Natural killer cell (primary cell): ENCODE results near the gene PXDC1. TPM values are rescaled to one million over a fixed set of nuclear protein-coding genes. Genes with fewer than 3 reads are reported as not detected.

Experiments
- ATAC-seq, 3 donors: fragments of 150-1000 bp in 2 of 3; fragments of 200-7000 bp in 1 of 3; cut with Tn5 transposase; 1 replicate in 1 of 3; 2 replicates in 2 of 3; pipeline ENCODE4 v1.10.0; 2021; ENCODE audit warnings: mild to moderate bottlenecking in 2 of 3, moderate library complexity in 2 of 3
- DNase-seq, 2 donors: peaks; one replicate each; pipeline versions ENCODE4 v3.0.0 to v3.0.0-alpha.2; 2013 to 2021; ENCODE audit warnings: mixed read lengths in 1 of 2
- H3K27ac ChIP-seq: one replicate; pipeline ENCODE4 v1.5.1; 2013; ENCODE audit warnings: mild to moderate bottlenecking, low read length
- H3K27me3 ChIP-seq: one replicate; pipeline ENCODE4 v1.6.1; 2013; ENCODE audit warnings: low read length; ENCODE audit not compliant: control insufficient read depth, insufficient read depth
- H3K36me3 ChIP-seq: one replicate; pipeline ENCODE4 v1.6.1; 2013; ENCODE audit warnings: low read length; ENCODE audit not compliant: control insufficient read depth, insufficient read depth
- H3K4me1 ChIP-seq: one replicate; pipeline ENCODE4 v1.6.1; 2013; ENCODE audit warnings: low read length; ENCODE audit not compliant: control insufficient read depth, insufficient read depth
- H3K4me3 ChIP-seq: one replicate; pipeline ENCODE4 v1.5.1; 2013; ENCODE audit warnings: low read length
- H3K9me3 ChIP-seq: one replicate; pipeline ENCODE4 v1.6.1; 2013; ENCODE audit warnings: low read length; ENCODE audit not compliant: control insufficient read depth, insufficient read depth
- H3K27ac Mint-ChIP-seq, 2 donors: one replicate each; pipeline ENCODE4 v1.8.0; 2022; ENCODE audit warnings: mild to moderate bottlenecking in 2 of 2, mixed read lengths in 2 of 2, moderate library complexity in 1 of 2
- H3K27me3 Mint-ChIP-seq, 2 donors: one replicate each; pipeline ENCODE4 v1.8.0; 2022; ENCODE audit warnings: low read depth in 2 of 2, mixed read lengths in 2 of 2
- H3K36me3 Mint-ChIP-seq: one replicate; pipeline ENCODE4 v1.8.0; 2022; ENCODE audit warnings: mixed read lengths
- H3K4me1 Mint-ChIP-seq, 2 donors: one replicate each; pipeline ENCODE4 v1.8.0; 2022; ENCODE audit warnings: mixed read lengths in 2 of 2
- H3K4me3 Mint-ChIP-seq: one replicate; pipeline ENCODE4 v1.8.0; 2022; ENCODE audit warnings: mild to moderate bottlenecking, moderate library complexity, mixed read lengths
- H3K9me3 Mint-ChIP-seq, 2 donors: one replicate each; pipeline ENCODE4 v1.8.0; 2022; ENCODE audit warnings: mixed read lengths in 2 of 2
- WGBS: methylation state at CpG from one replicate; pipeline ENCODE4 v1.1.7; 2013; ENCODE audit warnings: missing lambda C conversion rate; ENCODE audit not compliant: insufficient coverage; 5-methylcytosine and 5-hydroxymethylcytosine counted together
- intact Hi-C: fragments of 100-400 bp; cut with micrococcal nuclease; formaldehyde crosslinking; loops from one replicate; pipeline ENCODE4 v1.14.2; 2022
- total RNA-seq, 4 donors: library from RNA; stranded (reverse); fragments of 120-200 nt in 1 of 4; gene quantifications; one replicate each; pipeline versions ENCODE4 v1.2.3 to v1.2.4, GENCODE V29; 2013 to 2022
- TF ChIP-seq, protein P1 (sequence below): fragments of 200-600 bp; IDR thresholded peaks from one replicate; pipeline ENCODE4 v1.8.0; 2022; ENCODE audit warnings: antibody characterized with exemption

The PXDC1 gene
- total RNA-seq, 3 donors from 2014 or later (not counting 1 experiment from before 2014, with no cell fraction given) = 0.28 TPM; not detected in 1

GRCh38 chr6:3712827-3713665 lies 38.5 kb downstream of the PXDC1 start:
- Mint-ChIP-seq H3K4me3 (no peak overlapping the region), H3K27me3 (peaks cover 4 to 22% of the 10 kb centered on the region in 2 donors), H3K36me3 (no peaks in the 10 kb centered on the region), H3K27ac (no peak overlapping the region), H3K4me1 (no peaks in the 10 kb centered on the region), H3K9me3 (no peaks in the 10 kb centered on the region)
- TF ChIP-seq, protein P1, sequence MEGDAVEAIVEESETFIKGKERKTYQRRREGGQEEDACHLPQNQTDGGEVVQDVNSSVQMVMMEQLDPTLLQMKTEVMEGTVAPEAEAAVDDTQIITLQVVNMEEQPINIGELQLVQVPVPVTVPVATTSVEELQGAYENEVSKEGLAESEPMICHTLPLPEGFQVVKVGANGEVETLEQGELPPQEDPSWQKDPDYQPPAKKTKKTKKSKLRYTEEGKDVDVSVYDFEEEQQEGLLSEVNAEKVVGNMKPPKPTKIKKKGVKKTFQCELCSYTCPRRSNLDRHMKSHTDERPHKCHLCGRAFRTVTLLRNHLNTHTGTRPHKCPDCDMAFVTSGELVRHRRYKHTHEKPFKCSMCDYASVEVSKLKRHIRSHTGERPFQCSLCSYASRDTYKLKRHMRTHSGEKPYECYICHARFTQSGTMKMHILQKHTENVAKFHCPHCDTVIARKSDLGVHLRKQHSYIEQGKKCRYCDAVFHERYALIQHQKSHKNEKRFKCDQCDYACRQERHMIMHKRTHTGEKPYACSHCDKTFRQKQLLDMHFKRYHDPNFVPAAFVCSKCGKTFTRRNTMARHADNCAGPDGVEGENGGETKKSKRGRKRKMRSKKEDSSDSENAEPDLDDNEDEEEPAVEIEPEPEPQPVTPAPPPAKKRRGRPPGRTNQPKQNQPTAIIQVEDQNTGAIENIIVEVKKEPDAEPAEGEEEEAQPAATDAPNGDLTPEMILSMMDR = no peak
- no peak overlapping the region for H3K27ac ChIP-seq
- intact Hi-C loops = no loop called here
- H3K9me3 ChIP-seq = no peaks in the 10 kb centered on the region
- no peaks in the 10 kb centered on the region for H3K4me1 ChIP-seq
- no peak for ATAC-seq
- H3K4me3 ChIP-seq = no peak overlapping the region
- no peak for DNase-seq
- WGBS = 85% methylated on average over 9 of the region's 9 CpGs
- no peaks in the 10 kb centered on the region for H3K27me3 ChIP-seq
- no peaks in the 10 kb centered on the region for H3K36me3 ChIP-seq

DNA sequence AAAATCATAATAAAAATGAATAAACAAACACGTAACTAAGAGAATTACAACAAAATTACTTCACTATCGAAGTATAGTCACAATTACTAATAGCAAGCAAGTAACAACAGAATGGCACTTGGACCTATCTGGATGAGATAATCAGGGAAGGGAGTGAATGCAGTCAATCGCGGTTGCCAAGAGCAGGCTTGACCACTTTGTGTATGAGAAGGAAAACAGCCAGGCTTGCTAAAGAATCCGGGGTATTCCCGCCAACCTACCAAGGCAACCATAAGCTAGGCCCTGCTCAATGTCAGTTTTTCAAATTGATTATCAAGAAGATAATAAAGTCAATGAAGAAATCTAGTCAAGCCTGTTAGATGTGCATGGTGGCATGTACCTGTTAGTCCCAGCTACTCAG lies 39.7 kb downstream of the PXDC1 start:
- Histone ChIP-seq H3K4me3 (no peak overlapping the region), H3K4me1 (no peaks in the 10 kb centered on the region), H3K27ac (no peak overlapping the region), H3K27me3 (no peaks in the 10 kb centered on the region), H3K9me3 (no peaks in the 10 kb centered on the region), H3K36me3 (no peaks in the 10 kb centered on the region)
- H3K27ac Mint-ChIP-seq = no peak overlapping the region
- H3K36me3 Mint-ChIP-seq = no peaks in the 10 kb centered on the region
- H3K27me3 Mint-ChIP-seq = peaks cover 7 to 25% of the 10 kb centered on the region in 2 donors
- no peaks in the 10 kb centered on the region for H3K9me3 Mint-ChIP-seq
- no peak overlapping the region for H3K4me3 Mint-ChIP-seq
- WGBS = 95% methylated on average over 6 of the region's 6 CpGs
- ATAC-seq (no peak), DNase-seq (no peak)
- TF ChIP-seq, protein P1 = no peak
- H3K4me1 Mint-ChIP-seq = no peaks in the 10 kb centered on the region
- intact Hi-C loops = no loop called here

DNA sequence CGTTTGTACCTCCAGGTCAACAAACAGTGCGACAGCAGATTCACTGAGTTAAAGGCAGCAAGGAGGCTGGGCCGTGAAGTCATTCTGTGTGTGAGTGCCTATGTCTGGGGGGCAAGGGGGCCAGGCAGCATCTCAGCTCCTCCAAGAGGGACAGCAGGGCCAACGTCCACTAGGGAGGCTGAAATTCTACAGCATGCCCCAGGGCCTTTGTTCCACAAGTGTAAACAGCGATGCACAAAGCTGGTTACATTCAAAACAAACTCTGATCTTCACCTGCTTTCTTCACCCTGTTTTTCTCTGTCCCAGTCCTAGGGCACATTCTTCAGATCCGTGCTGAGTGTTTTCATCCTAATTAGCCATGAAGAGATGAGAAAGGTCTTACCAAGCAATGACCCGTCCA lies 41.1 kb downstream of the PXDC1 start:
- Histone ChIP-seq H3K27me3 (no peaks in the 10 kb centered on the region), H3K27ac (no peak overlapping the region), H3K9me3 (no peaks in the 10 kb centered on the region), H3K36me3 (no peaks in the 10 kb centered on the region), H3K4me1 (no peaks in the 10 kb centered on the region), H3K4me3 (no peak overlapping the region)
- 91% methylated on average over 7 of the region's 7 CpGs for WGBS
- TF ChIP-seq, protein P1 = no peak
- DNase-seq = no peak
- no peaks in the 10 kb centered on the region for H3K36me3 Mint-ChIP-seq
- intact Hi-C loops = no loop called here
- H3K27me3 Mint-ChIP-seq = peaks cover 9 to 32% of the 10 kb centered on the region in 2 donors
- H3K27ac Mint-ChIP-seq = no peak overlapping the region
- ATAC-seq = no peak
- H3K9me3 Mint-ChIP-seq = no peaks in the 10 kb centered on the region
- no peak overlapping the region for H3K4me3 Mint-ChIP-seq
- H3K4me1 Mint-ChIP-seq = no peaks in the 10 kb centered on the region

DNA sequence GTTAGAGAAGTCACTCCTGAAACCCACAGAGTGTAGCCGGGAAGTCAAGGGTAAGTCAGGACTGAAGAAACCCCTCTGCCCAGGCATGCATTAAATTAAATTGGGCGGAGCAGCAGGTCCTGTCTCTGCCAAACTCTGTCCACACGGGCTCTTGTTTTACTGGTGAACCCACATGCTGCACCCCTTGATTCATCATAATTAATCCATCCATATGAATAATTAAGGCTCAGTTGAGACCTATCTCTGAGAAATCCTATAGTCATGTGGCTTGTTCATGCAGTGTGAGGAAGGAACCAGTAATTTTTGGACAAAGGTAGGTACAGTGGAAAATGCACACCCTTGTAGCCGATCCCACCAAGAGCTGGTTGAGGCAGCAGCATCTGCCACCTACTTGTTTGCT lies 43.0 kb downstream of the PXDC1 start:
- Mint-ChIP-seq H3K4me3 (no peak overlapping the region), H3K27me3 (peaks cover 19 to 27% of the 10 kb centered on the region in 2 donors), H3K27ac (no peak overlapping the region), H3K36me3 (no peaks in the 10 kb centered on the region), H3K9me3 (no peaks in the 10 kb centered on the region), H3K4me1 (no peaks in the 10 kb centered on the region)
- DNase-seq (no peak), ATAC-seq (no peak)
- H3K4me1 ChIP-seq = no peaks in the 10 kb centered on the region
- no peak overlapping the region for H3K4me3 ChIP-seq
- no peaks in the 10 kb centered on the region for H3K27me3 ChIP-seq
- 96% methylated on average over 4 of the region's 4 CpGs for WGBS
- intact Hi-C loops = no loop called here
- no peaks in the 10 kb centered on the region for H3K9me3 ChIP-seq
- no peak overlapping the region for H3K27ac ChIP-seq
- TF ChIP-seq, protein P1 = no peak
- H3K36me3 ChIP-seq = no peaks in the 10 kb centered on the region
